BJ (cell line): ENCODE results near the gene COG5. TPM values are rescaled to one million over a fixed set of nuclear protein-coding genes. Genes with fewer than 3 reads are reported as not detected.

ENCODE experiments used
- CTCF ChIA-PET: fragments of 350-600 bp; formaldehyde crosslinking; extraction: SDS; loops from one replicate; lab custom pipeline; 2021; ENCODE audit warnings: antibody characterized with exemption, inconsistent platforms; lab: Yijun Ruan, JAX
- POLR2A ChIA-PET: fragments of 300-600 bp; sonication (Branson Sonifier 250); formaldehyde crosslinking; extraction: SDS; loops from one replicate; lab custom pipeline; 2021; ENCODE audit warnings: antibody characterized with exemption; lab: Charles Lee
- DNase-seq: peaks from one replicate; pipeline ENCODE4 v3.0.0-alpha.2; 2011; ENCODE audit warnings: low read depth
- H3K27me3 ChIP-seq: 2 replicates; pipeline ENCODE4 v1.6.0; 2011; ENCODE audit warnings: low read length; ENCODE audit not compliant: control insufficient read depth, insufficient read depth
- H3K36me3 ChIP-seq: 2 replicates; pipeline ENCODE4 v1.5.1; 2011; ENCODE audit warnings: low read length; ENCODE audit not compliant: control insufficient read depth, insufficient read depth
- H3K4me3 ChIP-seq: 2 replicates; pipeline ENCODE4 v1.5.1; 2011; ENCODE audit warnings: low read depth, mild to moderate bottlenecking, control low read depth, low read length
- CTCF ChIP-seq: IDR thresholded peaks from 2 replicates; pipeline ENCODE4 v1.5.1; 2011; ENCODE audit warnings: low read depth, mild to moderate bottlenecking, control low read depth, inconsistent platforms, low read length, moderate library complexity; ENCODE audit not compliant: insufficient read depth
- polyA plus RNA-seq: library from polyadenylated mRNA; depleted of rRNA; stranded (reverse); fragments of >200 nt; gene quantifications from 2 replicates; pipeline ENCODE4 v1.2.3, GENCODE V29; 2011

Gene COG5
- polyA plus RNA-seq, 1 experiment = 20.5 TPM

DNA sequence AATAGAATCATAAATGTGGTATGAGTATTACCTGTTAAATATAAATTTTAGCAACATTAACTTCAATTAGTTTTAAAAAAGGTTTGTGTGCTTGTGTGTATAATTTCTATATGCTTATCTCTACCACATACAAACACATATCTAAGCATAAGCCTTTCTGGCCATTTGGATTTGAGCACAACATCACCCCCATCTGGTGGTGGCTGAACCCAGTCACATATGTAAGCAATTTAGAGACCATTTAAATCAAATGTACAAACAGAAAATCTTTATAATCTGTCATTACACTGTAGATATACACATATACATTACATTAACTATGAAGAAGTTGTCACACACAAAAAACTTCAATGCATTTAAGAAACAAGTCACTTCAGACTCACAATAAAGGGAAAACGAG is 62.1 kb downstream of the COG5 start:
- peak; percentile 6 for DNase-seq
- Histone ChIP-seq H3K36me3 (no peaks in the 10 kb centered on the region; the same call in 1 of the 2 replicates), H3K4me3 (no peak overlapping the region), H3K27me3 (no peaks in the 10 kb centered on the region)
- TF ChIP-seq CTCF = peak; percentile 49
- CTCF ChIA-PET = interaction anchor here (0.8 to 1.4 kb wide), 3 partner anchors 12 to 295 kb away, joined by 3 to 4 read pairs (median 4); no protein-coding TSS in a partner anchor
- POLR2A ChIA-PET = no interaction called here

GRCh38 chr7:107499731-107500130 is 64.0 kb downstream of the COG5 start:
- DNase-seq = no peak
- TF ChIP-seq CTCF = no peak
- ChIA-PET POLR2A (no interaction called here), CTCF (no interaction called here)
- Histone ChIP-seq H3K4me3 (no peak overlapping the region), H3K36me3 (no peaks in the 10 kb centered on the region), H3K27me3 (no peaks in the 10 kb centered on the region)

DNA sequence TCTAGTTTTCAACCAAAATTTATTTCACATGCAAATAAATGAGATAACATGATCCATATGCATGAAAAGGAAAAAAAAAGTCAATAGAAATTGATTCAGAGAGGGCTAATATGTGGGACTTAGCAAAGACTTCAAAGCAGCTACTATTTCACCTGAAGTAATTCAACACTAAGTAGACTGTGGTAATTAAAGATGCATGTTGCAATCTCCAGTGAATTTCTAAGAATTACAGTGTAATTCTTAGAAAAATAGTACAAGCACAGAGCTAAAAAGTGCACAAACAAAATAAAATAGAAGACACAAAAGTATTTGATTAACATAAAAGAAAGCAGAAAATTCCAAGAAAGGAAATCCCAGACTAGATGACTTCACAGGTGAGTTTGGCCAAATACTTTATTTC is 68.2 kb downstream of the COG5 start:
- ChIA-PET POLR2A (no interaction called here), CTCF (interaction anchor here (0.6 to 1.7 kb wide), 3 partner anchors 31 to 347 kb away, joined by 3 to 5 read pairs (median 3); no protein-coding TSS in a partner anchor)
- DNase-seq = no peak
- no peak for TF ChIP-seq CTCF
- Histone ChIP-seq H3K4me3 (no peak overlapping the region), H3K27me3 (no peaks in the 10 kb centered on the region), H3K36me3 (no peaks in the 10 kb centered on the region)

- Histone ChIP-seq H3K27me3 (no peaks in the 10 kb centered on the region), H3K4me3 (no peak overlapping the region), H3K36me3 (no peaks in the 10 kb centered on the region)
- no peak for DNase-seq
- ChIA-PET POLR2A (no interaction called here), CTCF (interaction anchor here (0.6 to 1.7 kb wide), 3 partner anchors 31 to 347 kb away, joined by 3 to 5 read pairs (median 3); no protein-coding TSS in a partner anchor)
- no peak for TF ChIP-seq CTCF
Observed at GRCh38 chr7:107494884-107495283, 68.8 kb downstream of the COG5 start.

DNA sequence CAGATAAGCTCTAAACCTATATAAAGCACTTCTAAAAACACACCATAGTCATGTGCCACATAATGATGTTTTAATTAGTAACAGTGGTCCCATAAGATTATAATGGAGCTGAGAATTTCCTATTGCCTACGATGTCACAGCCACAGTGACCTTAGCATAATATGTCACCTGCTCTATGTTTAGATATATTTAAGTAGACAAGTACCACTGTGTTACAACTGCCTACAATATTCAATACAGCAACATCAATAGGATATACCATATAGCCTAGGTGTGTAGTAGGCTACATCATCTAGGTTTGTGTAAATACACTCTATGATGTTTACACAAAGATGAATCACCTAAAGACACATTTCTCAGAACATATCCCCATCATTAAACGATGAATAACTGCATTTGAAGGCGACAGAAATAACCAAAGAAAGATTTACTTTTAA is 69.4 kb downstream of the COG5 start:
- TF ChIP-seq CTCF = no peak
- CTCF ChIA-PET = interaction anchor here (0.8 kb wide), 1 partner anchor 30 kb away, joined by 3 read pairs; no protein-coding TSS in a partner anchor
- POLR2A ChIA-PET = no interaction called here
- no peak for DNase-seq
- no peaks in the 10 kb centered on the region for H3K27me3 ChIP-seq
- H3K36me3 ChIP-seq = no peaks in the 10 kb centered on the region
- H3K4me3 ChIP-seq = no peak overlapping the region
